GM21529 (cell line): Measurements from ENCODE around the gene ASPG.

ENCODE experiments used
- ATAC-seq: cut with Tn5 transposase; IDR thresholded peaks from one replicate; pipeline ENCODE4 v1.9.1; 2021; ENCODE audit not compliant: unreplicated experiment

ASPG gene

DNA sequence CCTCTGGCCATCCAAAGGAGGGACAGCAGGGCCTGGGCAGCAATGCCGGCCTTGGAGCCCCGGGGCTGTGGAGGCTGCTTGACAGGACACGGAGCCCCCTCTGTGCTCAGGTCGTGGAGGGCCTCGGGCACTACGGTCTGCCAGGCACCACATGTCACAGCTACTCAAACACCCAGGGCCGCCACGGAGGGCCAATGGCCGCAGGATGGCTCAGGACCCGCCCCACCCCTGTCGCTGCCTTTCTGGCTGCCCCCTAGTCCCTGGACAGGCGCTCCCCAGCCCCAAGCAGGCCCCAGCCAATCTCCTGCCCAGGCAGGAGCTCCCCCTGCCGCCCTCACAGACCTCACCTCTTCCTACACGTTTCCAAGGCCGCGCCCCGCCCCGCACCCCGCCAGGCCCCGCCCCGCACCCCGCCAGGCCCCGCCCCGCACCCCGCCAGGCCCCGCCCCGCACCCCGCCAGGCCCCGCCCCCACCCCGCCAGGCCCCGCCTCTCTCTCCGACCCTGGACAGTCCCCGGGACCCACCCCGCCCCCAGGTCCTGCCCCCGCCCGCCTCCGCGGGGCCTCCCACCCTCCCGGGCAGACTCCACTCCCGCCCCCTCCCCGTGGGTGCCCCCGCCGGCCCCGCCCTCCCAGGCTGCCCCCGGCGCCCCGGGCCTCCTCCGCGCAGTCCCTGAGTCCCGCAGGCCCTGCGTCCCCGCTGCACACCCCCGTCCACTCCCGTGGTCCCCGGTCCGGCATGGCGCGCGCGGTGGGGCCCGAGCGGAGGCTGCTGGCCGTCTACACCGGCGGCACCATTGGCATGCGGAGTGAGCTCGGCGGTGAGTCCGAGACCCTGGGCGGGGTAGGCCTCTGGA is at the start of gene ASPG:
ASPG (plus strand) TSS at position 669 of the 857 bp plus-strand sequence; CDS start at position 740, 71 bp downstream.
- ATAC-seq = no peak

- no peak for ATAC-seq
Measured at GRCh38 chr14:104036212-104036611, 49.3 kb upstream of the ASPG start.

DNA sequence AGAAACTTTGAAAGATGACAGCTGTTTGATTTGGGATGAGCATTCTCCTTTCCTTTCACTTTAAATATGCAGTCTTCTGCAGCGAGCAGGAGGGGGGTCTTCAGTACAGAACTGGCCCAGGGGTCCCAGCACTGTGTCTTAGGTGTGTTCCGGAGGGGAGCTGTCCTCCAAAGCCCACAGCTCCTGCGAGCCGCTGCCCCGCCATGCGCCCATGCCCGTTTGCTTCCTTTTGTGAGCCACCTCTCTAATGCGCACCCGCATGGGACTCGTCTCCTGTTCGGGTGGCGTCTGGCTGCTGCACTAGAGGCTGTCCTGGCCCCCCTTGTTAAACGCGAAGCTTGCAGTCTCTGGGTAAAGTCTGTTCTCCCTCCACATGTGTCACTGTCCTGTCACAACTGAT is 48.4 kb upstream of the ASPG start:
- no peak for ATAC-seq

DNA sequence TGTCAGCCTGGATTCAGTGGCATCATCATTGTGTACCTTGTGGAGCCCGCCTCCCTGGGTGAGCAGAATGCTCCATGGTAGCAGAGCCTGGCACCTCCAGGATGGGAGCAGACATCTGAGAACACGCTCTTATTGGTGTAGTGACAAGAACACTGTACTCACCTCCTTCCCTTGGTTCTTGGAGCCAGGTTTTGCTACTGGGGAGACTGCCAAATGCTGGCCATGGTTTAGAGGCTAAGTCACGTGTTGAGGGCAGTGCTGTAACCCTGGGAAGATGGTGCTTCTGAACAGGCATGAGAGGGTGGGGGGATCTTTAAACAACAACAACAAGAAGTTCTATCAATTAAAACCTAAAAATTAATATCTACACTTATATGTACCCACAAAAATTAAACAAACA is 47.6 kb upstream of the ASPG start:
- ATAC-seq = no peak

DNA sequence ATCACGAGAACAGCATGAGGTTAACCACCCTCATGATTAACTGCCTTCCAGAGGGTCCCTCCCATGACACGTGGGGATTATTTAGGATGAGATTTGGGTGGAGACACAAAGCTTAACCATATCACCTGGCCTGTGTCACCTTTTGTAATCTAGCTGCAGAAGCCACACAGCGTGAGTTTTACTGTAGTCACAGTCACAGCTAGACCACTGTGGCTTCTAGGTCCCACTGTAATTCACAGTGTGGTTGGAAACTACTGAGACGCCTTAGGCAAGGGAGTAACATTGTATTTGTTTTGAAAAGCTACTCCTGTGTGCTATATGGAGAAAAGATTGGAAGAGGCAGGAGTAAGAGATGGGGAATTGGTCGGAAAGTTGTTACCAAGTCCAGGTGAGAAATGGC is 46.3 kb upstream of the ASPG start:
- no peak for ATAC-seq

- no peak for ATAC-seq
Measured at GRCh38 chr14:104040539-104040938, 45.0 kb upstream of the ASPG start.

- ATAC-seq = no peak
Measured at GRCh38 chr14:104041430-104042104, 43.9 kb upstream of the ASPG start.

- ATAC-seq = no peak
Measured at GRCh38 chr14:104044016-104044415, 41.5 kb upstream of the ASPG start.

GRCh38 chr14:104047761-104048160 is 37.7 kb upstream of the ASPG start:
- no peak for ATAC-seq

DNA sequence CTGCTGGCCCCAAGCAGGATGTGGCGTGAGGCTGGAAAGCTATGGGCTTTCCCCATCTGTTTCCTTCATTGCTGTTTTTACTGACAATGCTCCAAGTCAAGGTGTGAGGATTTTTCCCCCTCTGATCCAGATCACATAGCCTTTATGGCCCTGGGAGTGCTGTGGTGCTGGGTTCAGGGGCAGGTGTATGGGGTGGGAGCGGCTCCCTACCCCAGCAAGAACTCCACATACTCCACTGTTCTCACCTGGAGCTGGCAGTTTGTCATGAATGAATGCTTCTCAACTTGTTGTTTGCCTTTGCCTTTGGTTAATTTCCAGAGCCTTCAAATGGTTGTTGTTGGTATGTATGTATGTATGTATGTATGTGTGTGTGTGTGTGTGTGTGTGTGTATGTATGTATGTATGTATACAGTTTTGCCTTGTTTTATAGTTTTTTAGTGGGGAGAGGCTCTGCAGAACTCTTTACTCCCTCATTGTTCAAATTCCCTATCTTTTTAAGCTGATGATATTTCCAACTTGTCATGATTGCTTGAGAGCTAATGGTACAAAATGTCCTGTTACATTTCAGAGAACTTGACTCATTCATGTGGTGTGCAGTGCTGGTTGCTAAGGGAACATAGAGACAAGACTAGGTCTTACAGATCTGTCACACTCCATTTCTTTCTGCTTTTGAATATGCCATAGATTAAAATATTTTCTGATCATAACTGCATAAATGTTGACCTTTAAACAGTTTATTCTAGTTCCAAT is 36.6 kb upstream of the ASPG start:
- no peak for ATAC-seq

- no peak for ATAC-seq
Measured at GRCh38 chr14:104049576-104050240, 35.8 kb upstream of the ASPG start.

DNA sequence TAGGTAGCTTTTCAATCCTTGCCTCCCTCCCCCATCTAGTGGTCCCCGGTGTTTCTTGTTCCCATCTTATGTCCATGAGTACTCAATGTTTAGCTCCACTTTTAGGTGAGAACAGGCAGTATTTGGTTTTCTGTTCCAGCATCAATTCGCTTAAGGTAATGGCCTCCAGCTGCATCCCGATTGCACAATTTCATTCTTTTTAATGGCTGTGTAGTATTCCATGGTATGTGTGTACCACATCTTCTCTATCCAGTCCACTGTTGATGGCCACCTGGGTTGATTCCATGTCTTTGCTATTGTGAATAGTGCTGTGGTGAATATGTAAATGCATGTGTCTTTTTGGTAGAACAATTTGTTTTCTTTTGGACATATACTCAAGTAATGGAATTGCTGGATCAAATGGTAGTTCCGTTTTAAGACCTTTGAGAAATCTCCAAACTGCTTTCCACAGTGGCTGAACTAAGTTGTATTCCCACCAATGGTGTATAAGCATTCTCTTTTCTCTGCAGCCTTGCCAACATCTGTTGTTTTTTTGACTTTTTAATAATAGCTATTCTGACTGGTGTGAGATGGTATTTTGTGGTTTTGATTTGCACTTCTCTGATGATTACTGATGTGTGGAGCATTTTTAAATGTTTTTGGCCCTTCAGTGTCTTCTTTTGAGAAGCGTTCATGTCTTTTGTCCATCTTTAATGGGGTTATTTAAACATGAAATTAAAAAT is 34.2 kb upstream of the ASPG start:
- no peak for ATAC-seq

DNA sequence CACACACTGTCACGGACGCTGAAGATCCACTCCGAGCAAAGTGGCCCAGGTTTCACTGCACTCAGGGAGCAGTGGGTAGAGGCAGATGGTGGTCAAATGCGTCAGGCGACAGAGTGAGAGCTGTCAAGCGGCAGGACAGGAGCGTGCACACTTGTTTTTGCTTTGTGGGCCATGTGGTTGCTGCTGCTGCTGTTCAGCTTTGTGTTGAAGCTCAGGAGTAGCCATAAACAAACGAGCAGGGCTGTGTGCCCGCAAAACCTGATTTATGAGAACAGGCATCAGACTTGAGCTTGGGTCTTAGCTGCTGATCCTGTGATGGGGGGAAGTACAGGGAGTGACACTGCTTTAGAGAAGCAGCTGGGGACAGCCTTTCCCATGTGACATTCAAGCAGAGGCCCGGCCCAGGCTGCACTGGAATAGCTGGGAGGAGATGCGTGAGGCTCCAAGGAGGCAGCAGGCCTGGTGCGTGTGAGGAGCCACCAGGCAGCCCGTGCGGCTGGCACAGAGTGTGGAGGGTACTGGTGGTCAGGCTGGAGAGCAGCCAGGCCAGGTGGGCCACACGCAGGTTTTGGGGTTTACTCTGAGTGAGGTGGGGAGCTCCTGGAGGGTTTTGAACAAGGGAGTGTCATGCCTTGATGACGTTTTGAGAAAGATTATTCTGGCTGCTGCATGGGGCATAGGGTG is 31.1 kb upstream of the ASPG start:
- no peak for ATAC-seq

GRCh38 chr14:104062281-104062680 is 23.2 kb upstream of the ASPG start:
- no peak for ATAC-seq

DNA sequence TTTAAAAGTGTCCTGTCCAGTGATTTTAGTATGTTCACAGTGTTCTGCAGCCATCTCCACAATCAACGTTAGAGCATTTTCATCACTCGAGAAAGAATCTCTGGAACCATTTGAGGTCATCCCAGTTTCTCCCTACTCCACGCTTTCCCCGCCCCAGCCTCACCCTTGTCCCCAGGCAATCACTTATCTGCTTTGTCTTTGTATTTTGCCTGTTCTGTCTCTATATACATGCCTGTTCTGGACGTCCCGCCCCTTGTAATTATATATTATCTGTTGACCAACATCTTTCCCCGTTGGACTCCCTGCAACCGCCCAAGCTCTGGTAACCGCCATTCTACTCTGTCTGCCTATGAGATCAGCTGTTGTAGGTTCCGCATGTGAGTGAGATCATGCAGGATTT is 21.5 kb upstream of the ASPG start:
- no peak for ATAC-seq

GRCh38 chr14:104066279-104066678 is 19.2 kb upstream of the ASPG start:
- no peak for ATAC-seq

- ATAC-seq = no peak
Measured at GRCh38 chr14:104066719-104067295, 18.7 kb upstream of the ASPG start.

GRCh38 chr14:104069541-104069940 is 16.0 kb upstream of the ASPG start:
- ATAC-seq = no peak

DNA sequence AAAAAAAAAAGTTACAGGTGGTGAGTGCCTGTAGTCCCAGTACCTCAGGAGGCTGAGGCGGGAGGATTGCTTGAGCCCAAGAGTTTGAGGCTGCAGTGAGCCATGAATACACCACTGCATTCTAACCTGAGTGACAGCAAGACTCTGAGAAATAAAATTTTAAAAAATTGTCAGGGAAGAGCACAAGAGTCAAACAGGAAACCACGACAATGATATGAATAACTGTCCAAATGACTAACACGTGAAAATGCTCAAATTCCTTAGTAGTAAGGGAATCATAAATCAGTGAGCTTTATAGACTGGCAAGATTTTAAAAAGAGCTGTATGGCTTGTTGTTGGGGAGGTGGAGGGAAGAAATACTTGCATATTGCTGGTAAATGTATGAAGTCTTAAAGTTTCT is 12.9 kb upstream of the ASPG start:
- no peak for ATAC-seq

GRCh38 chr14:104073764-104074163 is 11.7 kb upstream of the ASPG start:
- ATAC-seq = no peak
